ENCODE measurements around the gene PRPF40B.
A peak's percentile ranks its signal among the peaks of the same experiment; 100 is the strongest.

PRPF40B gene

DNA sequence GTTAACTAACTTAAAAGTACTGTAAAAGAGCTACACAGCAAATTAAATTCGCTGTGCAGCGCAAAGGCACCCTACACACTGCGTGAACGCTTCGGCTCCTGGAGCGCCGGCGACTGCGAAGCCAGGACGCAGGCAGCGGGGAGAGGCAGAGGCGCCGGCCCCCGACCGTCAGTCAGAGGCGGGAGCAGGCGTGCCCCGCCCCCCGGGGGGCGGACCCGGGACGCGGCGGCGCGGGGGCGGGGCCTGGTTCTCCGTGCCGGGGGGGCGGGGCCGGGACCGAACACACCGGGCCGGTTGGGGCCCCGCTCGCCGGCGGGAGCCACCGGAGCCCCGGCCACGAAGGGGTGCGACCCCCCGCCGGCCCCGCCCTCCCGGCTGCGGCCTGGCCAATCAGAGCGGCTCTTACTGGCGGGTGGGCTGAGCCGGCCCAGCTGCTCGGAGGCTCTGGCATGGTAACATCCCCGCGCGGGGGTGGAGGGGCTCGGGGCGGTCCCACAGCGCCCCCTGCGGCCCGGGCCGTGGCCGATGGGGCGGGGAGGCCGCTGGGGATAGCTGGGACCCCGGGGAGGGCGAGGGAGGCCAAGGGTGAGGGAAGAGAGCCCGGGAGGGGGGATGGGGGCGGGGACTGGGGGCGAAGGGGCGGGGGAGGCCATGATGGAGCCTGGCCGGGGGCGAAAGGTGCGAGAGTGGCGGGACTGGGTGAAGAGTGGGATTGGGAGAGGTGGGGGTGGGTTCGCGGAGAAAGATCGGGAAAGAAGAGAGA, at the start of gene PRPF40B:
Gene PRPF40B (plus strand): TSS at position 420 of the 763 bp plus-strand sequence. CDS start 30 bp downstream, at position 450.
- Histone ChIP-seq H3K4me2 (ENCODE audit: low read depth, low read length, poor library complexity, severe bottlenecking) (peak within 1 kb of the TSS; percentile 69), H3K9me2 (replicated peaks; ENCODE audit: insufficient read depth, low read length) (no peaks in the 10 kb centered on the region), H3K9me3 (ENCODE audit: insufficient read depth, low read length) (no peaks in the 10 kb centered on the region), H3K27ac (ENCODE audit: low read depth, low read length) (peak within 1 kb of the TSS; percentile 84), H3K79me2 (ENCODE audit: insufficient read depth, low read length) (no peaks in the 10 kb centered on the region), H3K27me3 (ENCODE audit: low read length) (no peaks in the 10 kb centered on the region), H3F3A (ENCODE audit: insufficient read depth) (peaks cover 26% of the 10 kb centered on the region), H4K20me1 (ENCODE audit: low read depth, low read length) (no peaks in the 10 kb centered on the region), H3K9ac (ENCODE audit: low read length) (peak within 1 kb of the TSS; percentile 63), H3K36me3 (ENCODE audit: low read length) (no peaks in the 10 kb centered on the region), H2AFZ (ENCODE audit: low read depth, low read length, severe bottlenecking) (peak within 1 kb of the TSS; percentile 46), H3K4me3 (ENCODE audit: insufficient read depth, low read length, poor library complexity, severe bottlenecking) (peak within 1 kb of the TSS; percentile 39)
- TF ChIP-seq, protein P1, sequence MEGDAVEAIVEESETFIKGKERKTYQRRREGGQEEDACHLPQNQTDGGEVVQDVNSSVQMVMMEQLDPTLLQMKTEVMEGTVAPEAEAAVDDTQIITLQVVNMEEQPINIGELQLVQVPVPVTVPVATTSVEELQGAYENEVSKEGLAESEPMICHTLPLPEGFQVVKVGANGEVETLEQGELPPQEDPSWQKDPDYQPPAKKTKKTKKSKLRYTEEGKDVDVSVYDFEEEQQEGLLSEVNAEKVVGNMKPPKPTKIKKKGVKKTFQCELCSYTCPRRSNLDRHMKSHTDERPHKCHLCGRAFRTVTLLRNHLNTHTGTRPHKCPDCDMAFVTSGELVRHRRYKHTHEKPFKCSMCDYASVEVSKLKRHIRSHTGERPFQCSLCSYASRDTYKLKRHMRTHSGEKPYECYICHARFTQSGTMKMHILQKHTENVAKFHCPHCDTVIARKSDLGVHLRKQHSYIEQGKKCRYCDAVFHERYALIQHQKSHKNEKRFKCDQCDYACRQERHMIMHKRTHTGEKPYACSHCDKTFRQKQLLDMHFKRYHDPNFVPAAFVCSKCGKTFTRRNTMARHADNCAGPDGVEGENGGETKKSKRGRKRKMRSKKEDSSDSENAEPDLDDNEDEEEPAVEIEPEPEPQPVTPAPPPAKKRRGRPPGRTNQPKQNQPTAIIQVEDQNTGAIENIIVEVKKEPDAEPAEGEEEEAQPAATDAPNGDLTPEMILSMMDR (IDR thresholded peaks at IDR 0.05; ENCODE audit: insufficient read depth, low read length, poor library complexity, severe bottlenecking): peak; percentile 49
- no peak for TF ChIP-seq EZH2phosphoT487 (conservative IDR thresholded peaks at IDR 0.05; ENCODE audit: low read length)

DNA sequence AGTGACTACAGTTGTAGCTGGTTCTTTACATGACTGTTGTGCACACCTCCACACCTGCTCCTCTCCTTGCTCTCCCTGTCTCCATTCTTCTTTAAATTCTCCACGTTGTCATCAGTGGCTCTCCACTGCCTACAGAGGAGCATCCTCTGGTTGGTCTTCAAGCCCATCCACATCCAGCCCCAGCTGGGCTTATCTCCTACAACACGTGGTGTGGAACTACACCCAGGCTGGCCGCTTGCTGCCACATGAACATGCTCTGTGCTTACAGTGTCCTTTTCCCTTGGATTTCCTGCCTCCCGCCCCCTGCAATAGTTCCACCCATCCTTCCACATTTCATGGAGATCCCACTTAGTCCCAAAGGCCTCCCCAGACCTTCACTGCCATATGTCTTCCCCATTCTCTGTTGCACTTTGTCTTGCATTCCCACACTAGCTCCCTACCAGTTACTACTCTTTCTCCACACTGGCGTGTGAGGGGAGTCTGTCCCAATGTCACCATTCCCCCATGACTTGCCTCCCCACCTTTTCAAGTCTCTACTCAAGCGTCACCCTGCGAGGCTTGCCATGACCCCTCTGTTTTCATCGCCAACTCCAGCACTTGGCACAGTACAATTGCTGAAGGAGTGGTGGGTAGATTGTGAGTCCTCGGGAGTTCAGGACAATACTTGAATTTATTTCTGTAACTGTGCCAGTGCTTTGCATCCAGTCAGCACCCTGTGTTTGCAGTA, 45.6 kb upstream of the PRPF40B start:
- H3K9me3 ChIP-seq (ENCODE audit: insufficient read depth, low read length): no peaks in the 10 kb centered on the region
- no peak overlapping the region for H3K4me3 ChIP-seq (ENCODE audit: insufficient read depth, low read length, poor library complexity, severe bottlenecking)
- no peaks in the 10 kb centered on the region for H4K20me1 ChIP-seq (ENCODE audit: low read depth, low read length)
- TF ChIP-seq, protein P1 (IDR thresholded peaks at IDR 0.05; ENCODE audit: insufficient read depth, low read length, poor library complexity, severe bottlenecking): no peak
- TF ChIP-seq EZH2phosphoT487 (conservative IDR thresholded peaks at IDR 0.05; ENCODE audit: low read length): no peak
- H3K79me2 ChIP-seq (ENCODE audit: insufficient read depth, low read length): peaks cover 4% of the 10 kb centered on the region; the same call in 1 of the 2 replicates
- peaks cover 2% of the 10 kb centered on the region; the same call in 1 of the 2 replicates for H3K36me3 ChIP-seq (ENCODE audit: low read length)
- no peaks in the 10 kb centered on the region for H3K9me2 ChIP-seq (replicated peaks; ENCODE audit: insufficient read depth, low read length)
- no peak overlapping the region for H3K4me2 ChIP-seq (ENCODE audit: low read depth, low read length, poor library complexity, severe bottlenecking)
- H3K9ac ChIP-seq (ENCODE audit: low read length): no peak overlapping the region
- no peak overlapping the region for H3K27ac ChIP-seq (ENCODE audit: low read depth, low read length)
- H3F3A ChIP-seq (ENCODE audit: insufficient read depth): no peaks in the 10 kb centered on the region
- no peak overlapping the region for H2AFZ ChIP-seq (ENCODE audit: low read depth, low read length, severe bottlenecking)
- H3K27me3 ChIP-seq (ENCODE audit: low read length): no peaks in the 10 kb centered on the region

DNA sequence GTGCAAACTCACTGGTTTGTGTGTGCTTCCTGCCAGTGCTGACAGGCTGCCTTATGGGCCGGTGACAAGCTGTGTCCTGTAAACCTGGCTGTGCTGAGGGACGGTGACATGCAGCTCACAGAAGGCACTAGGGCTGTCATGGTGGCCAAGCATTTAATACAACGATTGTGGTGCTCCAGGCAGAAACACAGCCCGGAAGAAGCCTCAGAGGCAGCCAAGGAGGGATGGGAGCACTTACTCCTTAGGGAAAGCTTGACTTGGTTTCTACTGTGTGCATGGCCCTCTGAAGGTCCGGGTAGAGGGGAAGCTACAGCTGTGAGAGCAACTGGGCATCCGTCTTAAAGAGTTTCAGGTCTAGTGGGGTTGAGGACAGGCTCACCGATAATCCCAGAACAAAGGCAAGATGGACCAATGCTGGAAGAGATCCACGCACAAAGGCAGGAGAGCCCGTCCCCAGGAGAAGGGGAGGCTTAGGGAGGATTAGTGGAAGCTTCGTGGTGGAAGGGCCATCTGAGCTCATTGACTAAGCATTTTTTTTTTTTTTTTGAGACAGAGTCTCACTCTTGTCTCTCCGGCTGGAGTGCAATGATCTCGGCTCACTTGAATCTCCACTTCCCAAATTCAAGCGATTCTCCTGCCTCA, 44.8 kb upstream of the PRPF40B start:
- H3K27ac ChIP-seq (ENCODE audit: low read depth, low read length): no peak overlapping the region
- no peaks in the 10 kb centered on the region for H3K9me3 ChIP-seq (ENCODE audit: insufficient read depth, low read length)
- peaks cover 2% of the 10 kb centered on the region; the same call in 1 of the 2 replicates for H3K36me3 ChIP-seq (ENCODE audit: low read length)
- H3K9ac ChIP-seq (ENCODE audit: low read length): no peak overlapping the region
- TF ChIP-seq EZH2phosphoT487 (conservative IDR thresholded peaks at IDR 0.05; ENCODE audit: low read length): no peak
- TF ChIP-seq, protein P1 (IDR thresholded peaks at IDR 0.05; ENCODE audit: insufficient read depth, low read length, poor library complexity, severe bottlenecking): no peak
- no peak overlapping the region for H3K4me2 ChIP-seq (ENCODE audit: low read depth, low read length, poor library complexity, severe bottlenecking)
- H3K9me2 ChIP-seq (replicated peaks; ENCODE audit: insufficient read depth, low read length): no peaks in the 10 kb centered on the region
- H3K79me2 ChIP-seq (ENCODE audit: insufficient read depth, low read length): peaks cover 4% of the 10 kb centered on the region; the same call in 1 of the 2 replicates
- H3K27me3 ChIP-seq (ENCODE audit: low read length): no peaks in the 10 kb centered on the region
- no peaks in the 10 kb centered on the region for H3F3A ChIP-seq (ENCODE audit: insufficient read depth)
- H4K20me1 ChIP-seq (ENCODE audit: low read depth, low read length): no peaks in the 10 kb centered on the region
- H3K4me3 ChIP-seq (ENCODE audit: insufficient read depth, low read length, poor library complexity, severe bottlenecking): no peak overlapping the region
- H2AFZ ChIP-seq (ENCODE audit: low read depth, low read length, severe bottlenecking): no peak overlapping the region
